Astrocyte (in vitro differentiated cells and primary cell): ENCODE measurements around the gene LAP3. TPM values are rescaled to one million over a fixed set of nuclear protein-coding genes. Genes with fewer than 3 reads are reported as not detected.

Experiments used
- DNase-seq: peaks from one replicate; pipeline ENCODE4 v3.0.0-alpha.2; 2010; ENCODE audit warnings: low read depth
- FAIRE-seq: peaks from 2 replicates; lab custom pipeline; 2011; peaks lifted over from hg19 to GRCh38; lab: Jason Lieb, UNC
- H2AFZ ChIP-seq: 2 replicates; pipeline ENCODE4 v1.6.0; 2012; ENCODE audit warnings: low read depth, low read length, inconsistent platforms
- H3K27ac ChIP-seq: 2 replicates; pipeline ENCODE4 v1.5.1; 2011; ENCODE audit warnings: low read depth, low read length, inconsistent platforms
- H3K27me3 ChIP-seq: 2 replicates; pipeline ENCODE4 v1.6.0; 2011; ENCODE audit warnings: low read length, inconsistent platforms; ENCODE audit not compliant: insufficient read depth
- H3K36me3 ChIP-seq: 2 replicates; pipeline ENCODE4 v1.5.1; 2011; ENCODE audit warnings: low read length, inconsistent platforms; ENCODE audit not compliant: insufficient read depth
- H3K4me1 ChIP-seq: 2 replicates; pipeline ENCODE4 v1.5.1; 2011; ENCODE audit warnings: low read length, inconsistent platforms; ENCODE audit not compliant: insufficient read depth
- H3K4me2 ChIP-seq: 2 replicates; pipeline ENCODE4 v1.6.0; 2012; ENCODE audit warnings: low read length, inconsistent platforms
- H3K4me3 ChIP-seq: 2 replicates; pipeline ENCODE4 v1.5.1; 2011; ENCODE audit warnings: low read depth, mild to moderate bottlenecking, low read length, inconsistent platforms; ENCODE audit not compliant: insufficient read depth
- H3K79me2 ChIP-seq: 2 replicates; pipeline ENCODE4 v1.6.0; 2012; ENCODE audit warnings: mild to moderate bottlenecking, low read length, inconsistent platforms; ENCODE audit not compliant: insufficient read depth
- H3K9ac ChIP-seq: 2 replicates; pipeline ENCODE4 v1.6.0; 2012; ENCODE audit warnings: mild to moderate bottlenecking, low read length, inconsistent platforms
- H3K9me3 ChIP-seq: 2 replicates; pipeline ENCODE4 v1.5.1; 2012; ENCODE audit warnings: low read depth, mild to moderate bottlenecking, low read length, inconsistent platforms; ENCODE audit not compliant: insufficient read depth
- H4K20me1 ChIP-seq: 2 replicates; pipeline ENCODE4 v1.6.0; 2012; ENCODE audit warnings: low read length, inconsistent platforms; ENCODE audit not compliant: insufficient read depth
- H3K27ac Mint-ChIP-seq: one replicate; pipeline ENCODE4 v1.8.0; 2021; ENCODE audit warnings: mild to moderate bottlenecking, mixed read lengths; ENCODE audit not compliant: unreplicated experiment
- H3K27me3 Mint-ChIP-seq: one replicate; pipeline ENCODE4 v1.8.0; 2021; ENCODE audit warnings: low read depth, mixed read lengths; ENCODE audit not compliant: unreplicated experiment
- H3K36me3 Mint-ChIP-seq: one replicate; pipeline ENCODE4 v1.8.0; 2021; ENCODE audit warnings: low read depth, mixed read lengths; ENCODE audit not compliant: unreplicated experiment
- H3K4me1 Mint-ChIP-seq: one replicate; pipeline ENCODE4 v1.8.0; 2021; ENCODE audit warnings: low read depth, mixed read lengths; ENCODE audit not compliant: unreplicated experiment
- H3K4me3 Mint-ChIP-seq: one replicate; pipeline ENCODE4 v1.8.0; 2021; ENCODE audit warnings: mild to moderate bottlenecking, moderate library complexity, mixed read lengths; ENCODE audit not compliant: unreplicated experiment
- H3K9me3 Mint-ChIP-seq: one replicate; pipeline ENCODE4 v1.8.0; 2021; ENCODE audit warnings: mild to moderate bottlenecking, mixed read lengths; ENCODE audit not compliant: unreplicated experiment
- CTCF ChIP-seq: IDR thresholded peaks from 2 replicates; pipeline ENCODE4 v1.5.1; 2011; ENCODE audit warnings: low read depth, mild to moderate bottlenecking, inconsistent platforms, low read length, moderate library complexity; ENCODE audit not compliant: insufficient read depth
- EZH2 ChIP-seq: IDR thresholded peaks from 2 replicates; pipeline ENCODE4 v1.6.1; 2012; ENCODE audit warnings: mild to moderate bottlenecking, low read length, inconsistent platforms; ENCODE audit not compliant: insufficient read depth
- total RNA-seq: library from RNA; stranded (reverse); gene quantifications from 2 replicates; pipeline ENCODE4 v1.2.1, GENCODE V29; 2021

Gene LAP3
- total RNA-seq, 1 donor from 2014 or later: 163 TPM

- FAIRE-seq (no peak), DNase-seq (no peak)
- H3K9me3 Mint-ChIP-seq: no peaks in the 10 kb centered on the region
- Histone ChIP-seq H4K20me1 (no peaks in the 10 kb centered on the region), H3K9me3 (no peaks in the 10 kb centered on the region), H3K36me3 (no peaks in the 10 kb centered on the region), H2AFZ (no peak overlapping the region), H3K4me3 (no peak overlapping the region), H3K79me2 (no peaks in the 10 kb centered on the region), H3K4me1 (no peaks in the 10 kb centered on the region), H3K27me3 (peaks cover 8% of the 10 kb centered on the region), H3K9ac (no peak overlapping the region), H3K27ac (no peak overlapping the region), H3K4me2 (no peak overlapping the region)
- H3K27ac Mint-ChIP-seq: no peak overlapping the region
- TF ChIP-seq EZH2: no peak
- TF ChIP-seq CTCF: no peak
- H3K4me1 Mint-ChIP-seq: peaks cover 7% of the 10 kb centered on the region
- no peaks in the 10 kb centered on the region for H3K36me3 Mint-ChIP-seq
- no peak overlapping the region for H3K4me3 Mint-ChIP-seq
- H3K27me3 Mint-ChIP-seq: no peaks in the 10 kb centered on the region
Measured at GRCh38 chr4:17531538-17532285, 45.3 kb upstream of the LAP3 start.

- no peak overlapping the region for H2AFZ ChIP-seq
- Mint-ChIP-seq H3K27ac (no peak overlapping the region), H3K4me1 (peaks cover 2% of the 10 kb centered on the region), H3K27me3 (no peaks in the 10 kb centered on the region), H3K4me3 (no peak overlapping the region), H3K36me3 (no peaks in the 10 kb centered on the region), H3K9me3 (no peaks in the 10 kb centered on the region)
- no peak for DNase-seq
- H3K9me3 ChIP-seq: no peaks in the 10 kb centered on the region
- no peaks in the 10 kb centered on the region for H3K79me2 ChIP-seq
- no peaks in the 10 kb centered on the region for H3K27me3 ChIP-seq
- H4K20me1 ChIP-seq: no peaks in the 10 kb centered on the region
- no peak overlapping the region for H3K4me2 ChIP-seq
- H3K27ac ChIP-seq: no peak overlapping the region
- H3K9ac ChIP-seq: no peak overlapping the region
- TF ChIP-seq EZH2 (no peak), CTCF (no peak)
- no peaks in the 10 kb centered on the region for H3K36me3 ChIP-seq
- FAIRE-seq: no peak
- H3K4me3 ChIP-seq: no peak overlapping the region
- no peaks in the 10 kb centered on the region for H3K4me1 ChIP-seq
Measured at GRCh38 chr4:17534705-17535104, 42.3 kb upstream of the LAP3 start.

- Histone ChIP-seq H3K9ac (no peak overlapping the region), H3K4me1 (no peaks in the 10 kb centered on the region), H3K9me3 (no peaks in the 10 kb centered on the region), H3K27ac (no peak overlapping the region), H3K36me3 (no peaks in the 10 kb centered on the region), H3K79me2 (no peaks in the 10 kb centered on the region), H3K27me3 (no peaks in the 10 kb centered on the region), H3K4me2 (no peak overlapping the region), H4K20me1 (no peaks in the 10 kb centered on the region), H2AFZ (no peak overlapping the region), H3K4me3 (no peak overlapping the region)
- TF ChIP-seq EZH2 (no peak), CTCF (no peak)
- no peaks in the 10 kb centered on the region for H3K36me3 Mint-ChIP-seq
- no peak overlapping the region for H3K4me3 Mint-ChIP-seq
- H3K27me3 Mint-ChIP-seq: no peaks in the 10 kb centered on the region
- H3K9me3 Mint-ChIP-seq: no peaks in the 10 kb centered on the region
- no peak overlapping the region for H3K27ac Mint-ChIP-seq
- no peak for FAIRE-seq
- peaks cover 2% of the 10 kb centered on the region for H3K4me1 Mint-ChIP-seq
- DNase-seq: no peak
Measured at GRCh38 chr4:17535242-17535641, 41.8 kb upstream of the LAP3 start.
